ENCODE measurements around the gene SETDB2.

SETDB2 gene, protein sequence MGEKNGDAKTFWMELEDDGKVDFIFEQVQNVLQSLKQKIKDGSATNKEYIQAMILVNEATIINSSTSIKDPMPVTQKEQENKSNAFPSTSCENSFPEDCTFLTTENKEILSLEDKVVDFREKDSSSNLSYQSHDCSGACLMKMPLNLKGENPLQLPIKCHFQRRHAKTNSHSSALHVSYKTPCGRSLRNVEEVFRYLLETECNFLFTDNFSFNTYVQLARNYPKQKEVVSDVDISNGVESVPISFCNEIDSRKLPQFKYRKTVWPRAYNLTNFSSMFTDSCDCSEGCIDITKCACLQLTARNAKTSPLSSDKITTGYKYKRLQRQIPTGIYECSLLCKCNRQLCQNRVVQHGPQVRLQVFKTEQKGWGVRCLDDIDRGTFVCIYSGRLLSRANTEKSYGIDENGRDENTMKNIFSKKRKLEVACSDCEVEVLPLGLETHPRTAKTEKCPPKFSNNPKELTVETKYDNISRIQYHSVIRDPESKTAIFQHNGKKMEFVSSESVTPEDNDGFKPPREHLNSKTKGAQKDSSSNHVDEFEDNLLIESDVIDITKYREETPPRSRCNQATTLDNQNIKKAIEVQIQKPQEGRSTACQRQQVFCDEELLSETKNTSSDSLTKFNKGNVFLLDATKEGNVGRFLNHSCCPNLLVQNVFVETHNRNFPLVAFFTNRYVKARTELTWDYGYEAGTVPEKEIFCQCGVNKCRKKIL

DNA sequence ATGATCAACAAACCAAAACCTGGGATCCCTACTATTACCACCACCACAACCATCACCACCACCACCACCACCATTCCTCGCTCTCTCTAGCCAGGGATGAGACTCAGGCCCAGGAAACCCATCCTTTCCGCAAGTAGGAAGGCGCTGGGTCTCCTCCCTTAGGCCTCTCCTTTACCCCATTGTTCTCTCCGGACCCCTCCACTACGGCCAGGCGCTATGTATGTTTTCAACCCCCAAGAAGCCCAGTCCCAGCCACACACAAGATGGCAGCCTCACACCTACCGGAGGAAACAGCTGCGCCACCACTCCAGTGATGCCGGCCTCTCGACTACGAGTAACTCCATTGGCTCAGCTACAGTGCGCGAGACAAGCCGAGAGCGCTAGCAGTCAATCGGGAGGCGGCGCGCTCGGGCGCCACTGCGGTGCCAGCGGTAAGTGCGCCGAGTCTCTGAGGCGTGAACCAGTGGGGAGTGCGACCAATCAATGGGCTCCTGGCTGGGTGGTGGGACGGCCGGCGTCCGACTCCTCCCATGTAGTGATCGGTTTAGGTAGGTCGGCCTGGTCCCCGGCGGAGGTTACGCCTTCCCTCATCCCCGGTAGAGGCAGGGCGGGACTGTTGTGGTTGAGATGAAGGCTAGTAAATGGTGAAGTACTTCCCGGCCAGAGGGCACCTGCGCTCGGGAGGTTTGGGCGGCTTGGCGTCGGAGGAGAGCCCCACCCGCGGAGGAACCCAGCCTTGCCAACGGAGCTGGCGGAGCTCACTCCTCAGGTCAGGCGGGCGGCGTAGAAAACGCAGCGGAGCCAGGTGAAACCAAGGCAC is at the start of gene SETDB2, which contains the start of gene CAB39L:
Gene SETDB2, plus strand, starts transcription at position 571 of the 820 bp plus-strand sequence. CDS start 7,620 bp downstream, outside the sequence.
Gene CAB39L, minus strand, starts transcription at position 361 of the 820 bp plus-strand sequence. CDS start 61,154 bp downstream, outside the sequence.
- DNase-seq: peak; percentile 99

DNA sequence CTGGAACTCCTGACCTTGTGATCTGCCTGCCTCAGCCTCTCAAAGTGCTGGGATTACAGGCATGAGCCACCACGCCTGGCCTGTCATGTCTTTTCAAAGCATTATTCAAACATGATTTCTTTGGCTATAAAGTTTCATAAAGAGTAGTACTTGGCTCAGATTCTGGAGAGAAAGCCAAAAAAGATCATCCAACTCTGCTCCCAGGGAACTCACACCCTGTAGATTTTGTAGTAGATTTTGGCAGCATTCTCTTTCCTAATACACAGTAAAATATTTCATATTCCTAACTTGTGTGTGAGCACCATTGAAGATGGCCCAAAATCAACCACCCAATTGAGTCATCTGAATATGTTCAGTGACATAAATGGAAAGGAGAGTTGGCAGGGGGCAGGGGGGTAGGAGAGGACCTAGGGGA is 48.6 kb upstream of the SETDB2 start:
- no peak for DNase-seq

DNA sequence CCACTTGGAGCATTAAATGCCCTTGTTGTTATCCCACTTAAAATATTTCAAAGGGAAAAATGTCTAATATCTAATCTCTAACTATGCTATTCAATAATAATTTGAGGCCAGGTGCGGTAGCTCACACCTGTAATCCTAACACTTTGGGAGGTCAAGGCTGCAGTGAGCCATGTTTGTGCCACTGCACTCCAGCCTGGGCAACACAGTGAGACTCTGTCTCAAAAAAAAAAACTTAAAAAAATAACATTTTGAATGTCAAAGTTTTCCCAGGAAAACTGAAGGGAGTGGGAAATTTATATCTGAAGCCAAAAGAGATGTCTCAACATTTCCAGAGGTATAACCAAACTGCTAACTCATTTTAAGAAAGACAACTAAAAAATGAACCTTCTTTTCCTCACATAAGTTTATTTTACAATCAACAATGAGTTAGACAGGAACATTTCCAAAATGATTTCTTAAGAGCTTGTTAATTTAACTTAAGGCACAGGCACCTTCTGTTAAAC is 48.1 kb upstream of the SETDB2 start:
- no peak for DNase-seq

DNA sequence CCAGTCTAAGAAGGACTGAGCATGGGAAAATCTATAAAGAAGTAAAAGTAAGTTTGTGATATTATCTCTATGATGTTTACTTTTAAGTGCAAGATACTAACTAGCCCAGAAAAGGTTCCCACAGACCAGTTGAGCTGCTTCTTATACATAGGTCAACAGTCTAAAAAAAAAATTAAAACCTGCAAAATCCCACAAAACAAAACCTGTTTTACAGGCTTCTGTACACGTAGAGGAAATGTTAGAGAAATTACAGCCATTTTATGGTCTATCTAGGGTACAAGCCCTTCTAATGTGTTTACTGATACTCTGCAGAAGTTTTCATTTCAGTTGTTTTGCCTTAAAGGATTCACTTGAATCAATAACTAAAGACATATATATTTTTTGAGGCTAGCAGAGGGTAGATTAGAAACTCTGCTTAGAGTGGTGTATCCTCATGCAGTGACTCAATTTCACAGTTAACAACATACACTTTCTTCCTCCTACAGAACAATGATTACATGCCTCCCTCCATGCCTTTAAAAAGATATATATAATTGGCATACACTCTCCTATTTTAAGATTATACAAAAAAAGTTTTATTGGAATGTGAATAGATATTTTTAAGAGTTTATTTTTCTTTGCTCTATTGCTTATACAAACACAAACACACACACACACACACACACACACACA is 44.1 kb upstream of the SETDB2 start:
- no peak for DNase-seq

DNA sequence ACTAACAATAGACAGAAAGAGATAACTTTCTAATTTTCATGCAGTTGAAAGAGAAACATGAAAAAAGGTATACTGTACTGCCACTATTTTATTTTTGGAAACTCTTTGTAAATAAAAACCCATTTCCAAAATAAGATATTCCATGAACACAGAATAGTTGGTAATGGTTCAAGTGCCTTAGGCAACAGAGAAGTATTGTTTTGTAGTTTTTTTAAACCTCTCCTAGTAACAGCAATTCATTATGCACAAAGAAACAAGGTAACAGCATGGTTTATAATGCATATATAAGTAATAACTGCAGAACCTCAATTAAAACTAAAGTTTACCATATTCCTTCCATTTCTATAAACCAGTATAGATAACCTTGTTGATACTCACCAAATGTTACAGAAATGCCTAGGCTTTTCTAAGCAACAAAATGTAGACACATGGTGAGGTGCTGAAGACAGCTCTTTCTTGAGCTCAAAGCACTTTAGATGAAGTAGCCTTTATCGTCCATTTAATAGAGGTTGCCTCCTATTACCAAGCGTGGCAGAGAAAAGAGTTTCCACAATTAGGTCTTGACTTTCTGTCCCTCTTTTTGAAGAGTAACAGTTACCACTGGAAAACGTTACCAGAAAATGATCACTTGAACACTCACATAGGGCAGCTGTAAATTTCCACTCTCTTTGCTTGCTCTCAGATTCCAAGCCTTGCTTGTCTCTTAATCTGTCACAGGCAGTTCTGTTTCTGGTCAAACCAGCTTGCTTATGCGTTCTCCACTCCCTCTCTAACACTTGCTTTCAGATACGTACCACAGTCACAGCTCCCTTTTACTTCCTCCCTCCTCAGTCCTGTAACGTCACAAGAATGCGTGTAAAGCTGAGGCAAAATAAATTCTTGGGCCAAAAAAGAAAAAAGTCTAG is 43.1 kb upstream of the SETDB2 start:
- DNase-seq: no peak

DNA sequence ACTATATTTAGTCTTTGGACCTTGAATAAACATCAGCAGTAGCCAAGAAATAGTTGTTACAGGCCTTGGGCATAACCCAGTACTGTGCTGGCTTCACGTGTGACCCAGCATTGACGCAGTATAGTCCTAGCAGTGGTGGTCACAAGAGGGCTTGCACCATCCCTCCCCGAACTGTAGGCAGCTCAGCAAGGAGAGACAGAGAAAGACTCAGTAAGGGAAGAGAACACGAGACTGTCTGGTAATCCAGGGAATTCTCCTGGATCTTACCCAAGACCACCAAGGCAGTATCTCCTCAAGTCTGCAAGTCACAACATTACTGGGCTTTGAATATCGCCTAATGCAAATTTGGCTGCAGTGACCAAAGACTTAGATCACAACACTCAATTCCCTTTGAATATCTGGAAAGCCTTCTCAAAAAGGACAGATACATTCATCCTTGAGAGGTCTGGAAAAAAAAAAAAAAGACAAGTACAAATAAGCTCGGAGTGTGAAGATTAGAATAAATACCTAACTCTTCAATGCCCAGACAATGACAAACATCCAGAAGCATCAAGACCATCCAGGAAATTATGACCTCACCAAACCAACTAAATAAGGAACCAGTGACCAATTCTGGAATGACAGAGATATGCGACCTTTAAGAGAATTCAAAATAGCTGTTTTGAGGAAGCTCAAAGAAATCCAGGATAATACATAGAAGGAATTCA is 39.9 kb upstream of the SETDB2 start:
- DNase-seq: no peak

DNA sequence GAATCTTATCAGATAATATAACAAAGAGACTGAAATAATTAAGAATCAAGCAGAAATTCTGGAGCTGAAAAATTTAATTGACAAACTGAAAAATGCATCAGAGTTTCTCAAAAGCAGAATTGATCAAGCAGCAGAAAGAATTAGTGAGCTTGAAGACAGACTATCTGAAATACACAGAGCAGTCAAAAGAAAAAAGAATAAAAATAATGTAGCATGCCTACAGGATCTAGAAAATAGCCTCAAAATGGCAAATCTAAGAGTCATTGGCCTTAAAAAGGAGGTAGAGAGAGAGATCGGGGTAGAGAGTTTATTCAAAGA is 39.4 kb upstream of the SETDB2 start:
- DNase-seq: no peak

DNA sequence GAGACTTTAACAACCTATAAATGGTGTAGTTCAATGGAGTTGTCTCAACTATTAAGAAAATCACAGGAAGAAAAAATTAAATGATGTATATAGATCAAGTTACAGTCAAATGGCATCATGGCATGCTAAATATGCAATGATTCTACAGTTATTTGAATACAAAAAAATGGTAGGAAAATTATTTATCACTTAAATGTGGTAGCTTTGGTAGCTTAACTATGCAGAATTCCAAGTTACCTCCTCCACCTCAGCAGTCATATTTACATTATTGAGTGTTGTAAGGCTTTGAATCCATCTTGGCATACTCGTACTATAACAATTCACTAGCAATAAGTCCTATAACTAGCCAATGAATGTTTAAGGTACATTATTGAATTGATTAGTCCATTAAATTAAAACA is 37.0 kb upstream of the SETDB2 start:
- DNase-seq: no peak

DNA sequence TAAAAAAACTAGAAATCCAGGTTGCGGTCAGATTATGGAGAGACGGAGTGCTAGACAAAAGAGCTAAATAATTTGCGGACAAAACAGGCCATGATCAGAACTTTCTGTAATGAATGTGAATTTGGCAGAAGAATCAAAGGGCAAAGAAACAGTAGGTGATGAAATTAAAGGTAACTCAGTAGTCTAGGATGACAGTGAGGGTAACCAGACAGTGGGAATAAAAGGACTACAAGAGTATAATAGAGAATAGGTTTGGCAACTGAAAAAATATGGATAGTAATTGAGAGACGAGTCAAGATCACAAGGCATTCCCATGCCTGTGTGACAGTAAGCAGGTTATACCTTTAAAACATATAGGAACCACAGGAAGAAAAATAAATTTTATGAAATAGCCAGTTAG is 36.1 kb upstream of the SETDB2 start:
- DNase-seq: no peak

DNA sequence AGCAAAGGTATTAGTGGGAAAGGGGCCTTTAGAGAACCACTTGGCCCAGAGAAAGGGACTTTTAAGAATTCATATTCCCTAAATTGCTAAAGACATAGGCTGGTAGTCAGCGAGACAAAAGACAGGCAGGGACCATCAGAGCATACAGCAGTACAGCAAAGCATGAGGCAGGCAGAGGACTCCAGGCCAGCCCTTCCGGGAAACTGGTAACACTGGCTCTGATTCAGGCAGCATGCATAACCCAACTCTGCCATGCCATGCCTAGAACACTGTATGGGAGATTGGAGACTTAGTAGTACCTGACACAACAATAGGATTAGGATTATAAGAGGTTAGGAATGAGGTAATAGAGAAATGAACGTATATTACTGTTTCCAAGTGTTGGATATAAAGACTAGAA is 35.1 kb upstream of the SETDB2 start:
- DNase-seq: no peak

DNA sequence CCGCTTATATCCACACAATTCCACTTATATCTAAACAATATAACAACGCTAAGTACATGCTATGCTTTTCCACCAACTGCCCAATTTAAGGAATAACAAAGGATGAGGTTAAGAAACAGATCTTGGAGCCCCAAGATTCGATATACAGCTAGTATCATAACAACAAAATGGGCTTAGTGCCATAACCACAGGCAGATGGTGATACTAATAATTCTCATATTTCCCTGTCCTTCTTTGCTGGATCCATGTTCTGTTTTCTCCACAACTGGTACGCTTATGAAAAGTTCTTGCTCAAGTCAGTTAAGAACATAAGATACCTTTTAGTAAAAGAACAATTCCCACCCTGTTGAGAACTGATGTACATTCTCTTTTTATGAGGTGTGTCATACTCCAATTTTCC is 34.1 kb upstream of the SETDB2 start:
- no peak for DNase-seq

DNA sequence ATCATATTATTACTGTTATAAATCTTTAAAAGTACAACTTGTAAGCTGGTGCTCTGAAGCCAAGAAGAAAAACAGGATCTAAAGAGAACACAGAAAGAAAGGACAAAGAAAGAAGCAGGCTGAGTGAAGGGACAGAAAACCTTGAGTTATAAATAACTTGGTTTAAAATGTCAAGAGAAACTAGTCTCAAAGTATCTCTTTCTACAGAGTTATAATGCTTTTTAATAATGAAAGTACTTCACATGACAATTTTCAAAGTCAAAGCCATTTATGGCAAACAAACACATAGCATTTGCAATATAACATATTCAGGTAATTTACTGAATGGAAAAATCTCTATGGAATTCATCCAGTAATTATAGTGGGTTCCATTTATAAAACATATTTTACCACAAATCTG is 33.6 kb upstream of the SETDB2 start:
- DNase-seq: no peak

DNA sequence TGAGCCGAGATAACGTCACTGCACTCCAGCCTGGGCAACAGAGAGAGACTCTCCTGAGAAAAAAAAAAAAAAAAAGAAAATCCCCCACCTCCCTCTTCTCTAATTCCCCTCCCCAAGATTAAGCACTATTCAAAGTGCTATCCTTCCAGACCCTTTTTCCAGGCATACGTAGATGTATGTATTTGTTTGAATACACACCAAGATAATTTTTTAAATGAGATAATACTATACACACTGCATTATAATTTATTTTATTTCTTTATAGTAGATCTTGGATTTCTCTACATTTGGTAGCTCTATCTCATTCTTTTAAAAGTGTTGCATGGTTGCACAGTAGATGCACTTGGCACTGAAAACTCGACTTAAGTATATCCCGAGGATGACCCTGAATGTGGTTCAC is 32.7 kb upstream of the SETDB2 start:
- no peak for DNase-seq

DNA sequence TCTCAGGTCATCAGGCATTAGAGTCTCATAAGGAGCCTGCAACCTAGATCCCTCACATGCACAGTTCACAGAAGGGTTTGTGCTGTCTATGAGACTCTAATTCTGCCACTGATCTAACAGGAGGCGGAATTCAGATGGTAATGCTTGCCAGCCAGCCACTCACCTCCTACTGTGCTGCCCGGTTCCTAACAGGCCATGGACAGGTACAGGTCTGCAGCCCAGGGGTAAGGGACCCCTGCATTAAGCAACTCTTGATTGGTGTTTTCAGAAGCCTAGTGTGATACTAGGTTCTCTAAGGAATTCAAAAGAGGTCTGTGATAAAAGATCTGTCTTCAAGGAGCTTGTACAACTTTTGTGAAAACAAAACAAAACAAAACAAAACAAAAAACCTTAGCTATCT is 31.3 kb upstream of the SETDB2 start:
- no peak for DNase-seq

DNA sequence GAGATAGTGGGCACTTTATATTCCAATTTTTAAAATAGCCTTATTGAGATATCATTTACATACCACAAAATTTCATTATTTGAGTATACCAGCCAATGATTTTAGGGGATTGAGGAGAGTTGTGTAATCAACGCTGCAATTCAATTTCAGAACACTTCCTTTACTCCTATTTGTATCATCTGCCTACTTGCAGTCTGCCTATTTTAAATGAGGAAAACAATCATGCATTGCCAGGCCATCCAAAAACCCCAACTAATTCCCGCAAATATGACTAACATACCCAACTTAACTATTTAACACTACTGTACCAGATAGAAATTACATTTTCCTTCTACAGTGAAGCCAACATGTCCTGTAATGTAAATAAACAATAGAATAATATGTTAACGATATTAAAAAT is 26.9 kb upstream of the SETDB2 start:
- no peak for DNase-seq

DNA sequence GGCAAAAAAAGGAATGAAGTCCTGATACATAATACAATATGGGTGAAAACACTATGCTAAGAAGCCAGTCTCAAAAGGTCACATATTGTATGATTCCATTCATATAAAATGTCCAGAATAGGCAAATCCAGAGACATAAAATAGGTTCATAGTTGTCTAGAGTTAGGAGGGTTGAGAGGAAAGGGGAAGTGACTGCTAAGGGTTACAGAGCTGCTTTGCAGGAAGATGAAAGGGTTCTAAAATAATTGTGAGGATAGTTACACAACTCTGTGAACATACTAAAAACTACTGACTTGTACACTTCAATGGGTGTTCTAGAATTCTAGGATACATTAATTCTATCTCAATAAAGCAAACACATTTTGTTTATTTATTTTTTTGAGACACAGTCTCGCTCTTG is 25.9 kb upstream of the SETDB2 start:
- no peak for DNase-seq

DNA sequence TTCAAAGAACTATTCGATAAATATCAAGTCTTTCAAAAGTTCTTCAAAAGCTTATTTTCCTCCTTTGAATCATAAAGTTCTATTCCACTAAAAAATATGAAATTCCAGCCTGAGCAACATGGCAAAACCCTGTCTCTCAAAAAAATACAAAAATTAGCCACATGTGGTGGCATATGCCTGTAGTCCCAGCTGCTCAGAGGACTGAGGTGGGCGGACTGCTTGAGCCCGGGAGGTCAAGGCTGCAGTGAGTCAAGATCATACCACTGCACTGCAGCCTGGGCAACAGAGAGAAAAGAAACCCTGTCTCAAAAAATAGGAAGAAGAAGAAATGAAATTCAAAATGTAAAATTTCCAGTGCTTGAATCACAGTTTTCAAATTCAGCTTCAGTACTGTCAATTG is 24.8 kb upstream of the SETDB2 start:
- DNase-seq: no peak

DNA sequence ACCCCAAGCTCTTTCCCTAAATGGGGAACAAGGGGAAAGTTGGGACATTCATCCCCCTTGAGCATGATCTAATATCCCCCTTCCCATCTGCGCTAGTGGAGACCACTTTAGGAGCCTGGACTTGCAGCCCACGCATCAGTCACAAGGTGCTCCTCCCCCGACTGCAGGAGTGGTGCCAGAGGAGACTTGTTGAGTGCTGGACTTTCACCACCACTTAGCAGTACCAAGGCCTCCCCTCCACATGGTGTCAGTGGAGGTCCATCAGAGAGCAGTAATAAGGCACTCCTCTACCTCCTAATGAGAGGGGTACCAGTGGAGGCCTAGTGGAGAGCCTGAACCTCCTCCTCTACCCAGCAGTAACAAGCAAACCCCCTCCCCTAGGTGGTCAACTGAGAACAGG is 22.7 kb upstream of the SETDB2 start:
- DNase-seq: peak; percentile 7

DNA sequence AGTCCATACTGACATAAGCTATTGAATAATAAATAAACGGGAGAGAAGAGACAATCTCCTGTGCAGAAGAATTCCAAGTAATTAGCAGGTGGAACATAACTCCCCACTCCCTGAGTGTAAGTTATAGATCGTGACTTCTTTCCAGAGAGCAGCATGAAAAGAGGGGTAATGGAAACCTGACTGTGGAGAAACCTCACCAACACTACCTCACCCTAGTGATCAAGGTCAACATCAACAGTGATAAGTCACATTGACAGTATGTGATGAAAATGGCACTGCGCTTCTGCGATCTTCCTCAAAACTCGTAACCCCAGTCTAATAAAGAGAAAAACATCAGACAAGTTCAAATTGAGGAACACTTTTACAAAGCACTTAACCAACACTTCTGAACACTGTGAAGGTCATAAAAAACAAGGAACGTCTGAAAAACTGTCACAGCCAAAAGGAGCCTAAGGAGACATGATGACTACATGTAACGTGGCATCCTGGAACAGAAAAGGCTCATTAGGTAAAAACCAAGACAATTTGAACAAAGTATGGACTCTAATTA is 20.0 kb upstream of the SETDB2 start:
- no peak for DNase-seq

DNA sequence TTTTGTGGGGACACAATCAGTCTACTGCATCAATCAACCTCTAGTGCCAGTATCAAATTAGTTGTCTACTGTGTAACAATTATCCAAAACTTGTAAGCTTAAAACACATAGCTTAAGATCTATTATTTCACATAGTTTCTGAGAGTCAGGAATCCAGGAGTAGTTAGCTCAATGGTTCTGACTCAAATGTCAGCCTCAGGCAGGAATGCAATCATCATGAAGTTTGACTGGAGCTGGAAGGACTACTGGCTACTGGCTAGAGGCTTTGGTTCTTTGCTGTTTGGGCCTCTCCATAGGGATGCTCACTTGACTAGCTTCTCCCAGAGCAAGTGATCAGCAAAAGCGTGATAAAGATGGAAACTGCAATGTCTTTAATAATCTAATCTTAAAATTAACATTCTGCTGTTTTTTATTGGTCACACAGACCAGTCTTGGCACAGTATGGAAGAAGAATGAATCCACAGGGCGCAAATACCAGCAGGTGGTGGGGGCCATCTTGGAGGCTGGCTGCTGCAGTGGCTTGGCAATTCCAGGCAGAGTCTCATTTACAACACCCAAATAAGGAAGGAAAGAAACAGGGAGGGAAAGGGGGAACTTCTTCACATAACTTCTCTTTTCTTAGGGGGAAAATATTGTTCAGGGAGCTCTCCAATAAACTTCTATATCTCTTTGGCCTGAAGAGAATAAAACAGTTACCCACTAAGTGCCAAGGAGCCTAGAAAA is 15.9 kb upstream of the SETDB2 start:
- no peak for DNase-seq
